IMR-90 (cell line): ENCODE measurements around the gene ATXN7L2. TPM values are rescaled to one million over a fixed set of nuclear protein-coding genes. Genes with fewer than 3 reads are reported as not detected.

Experiments
- ATAC-seq: fragments of 200-7000 bp; cut with Tn5 transposase; 2 replicates; pipeline ENCODE4 v1.9.1; 2020; ENCODE audit warnings: low read depth, mild to moderate bottlenecking, moderate library complexity
- Bru-seq: library from RNA; stranded (reverse); fragments of 400-500 nt; gene quantifications from one replicate; lab custom pipeline; 2021; lab: Mats Ljungman, UMichigan
- BruChase-seq, 2 experiments: library from RNA; stranded (reverse); fragments of 400-500 nt; gene quantifications; one replicate each; lab custom pipeline; 2021; lab: Mats Ljungman, UMichigan
- BruUV-seq: library from RNA; stranded (reverse); fragments of 400-500 nt; replicated peaks from 2 replicates; lab custom pipeline; 2021; lab: Mats Ljungman, UMichigan
- CTCF ChIA-PET: fragments of 300-600 bp; formaldehyde crosslinking; extraction: SDS; loops from one replicate; lab custom pipeline; 2021; ENCODE audit warnings: antibody characterized with exemption; lab: Yijun Ruan, JAX
- POLR2A ChIA-PET: fragments of 300-600 bp; sonication (Branson Sonifier 250); formaldehyde crosslinking; loops from one replicate; lab custom pipeline; 2022; ENCODE audit warnings: antibody characterized with exemption; ENCODE audit not compliant: unreplicated experiment; lab: Charles Lee
- DNase-seq: peaks from one replicate; pipeline ENCODE4 v3.0.0; 2013
- H2AFZ ChIP-seq: replicated peaks from 2 replicates; pipeline ENCODE3; 2013; ENCODE audit warnings: low read length, mild to moderate bottlenecking; ENCODE audit not compliant: poor library complexity
- H2AK5ac ChIP-seq: 2 replicates; pipeline ENCODE4 v1.6.1; 2013; ENCODE audit warnings: low read depth, low read length, inconsistent platforms
- H2AK9ac ChIP-seq: replicated peaks from 2 replicates; pipeline ENCODE3; 2013; ENCODE audit warnings: mild to moderate bottlenecking, low read depth, low read length, moderate library complexity; ENCODE audit not compliant: poor library complexity
- H2BK120ac ChIP-seq: 2 replicates; pipeline ENCODE4 v1.6.1; 2013; ENCODE audit warnings: low read depth, low read length, inconsistent platforms
- H2BK15ac ChIP-seq: 3 replicates; pipeline ENCODE4 v1.6.1; 2013; ENCODE audit warnings: low read depth, low read length, inconsistent platforms
- H2BK20ac ChIP-seq: 2 replicates; pipeline ENCODE4 v1.6.1; 2013; ENCODE audit warnings: low read depth, mild to moderate bottlenecking, inconsistent platforms, low read length, moderate library complexity
- H2BK5ac ChIP-seq: 2 replicates; pipeline ENCODE4 v1.6.1; 2013; ENCODE audit warnings: mild to moderate bottlenecking, low read depth, low read length, inconsistent platforms; ENCODE audit not compliant: poor library complexity, severe bottlenecking
- H3K14ac ChIP-seq: replicated peaks from 2 replicates; pipeline ENCODE4 v1.6.1; 2013; ENCODE audit warnings: low read depth, low read length, inconsistent platforms
- H3K18ac ChIP-seq: 2 replicates; pipeline ENCODE4 v1.6.1; 2013; ENCODE audit warnings: low read depth, low read length, control low read depth
- H3K23ac ChIP-seq: 2 replicates; pipeline ENCODE4 v1.6.1; 2013; ENCODE audit warnings: low read depth, low read length, inconsistent platforms
- H3K27ac ChIP-seq: 2 replicates; pipeline ENCODE4 v1.5.1; 2013; ENCODE audit warnings: mild to moderate bottlenecking, control low read depth, low read length; ENCODE audit not compliant: insufficient read depth
- H3K27me3 ChIP-seq: 2 replicates; pipeline ENCODE4 v1.6.1; 2013; ENCODE audit warnings: low read length; ENCODE audit not compliant: control insufficient read depth, insufficient read depth
- H3K36me3 ChIP-seq: 2 replicates; pipeline ENCODE4 v1.6.1; 2013; ENCODE audit warnings: low read length, mixed read lengths; ENCODE audit not compliant: control insufficient read depth, insufficient read depth
- H3K4ac ChIP-seq: 2 replicates; pipeline ENCODE4 v1.6.1; 2013; ENCODE audit warnings: low read depth, low read length, inconsistent platforms
- H3K4me1 ChIP-seq: 2 replicates; pipeline ENCODE4 v1.6.1; 2013; ENCODE audit warnings: low read length, mixed read lengths; ENCODE audit not compliant: control insufficient read depth, insufficient read depth
- H3K4me2 ChIP-seq: 2 replicates; pipeline ENCODE4 v1.6.1; 2013; ENCODE audit warnings: low read depth, mild to moderate bottlenecking, control low read depth, low read length, moderate library complexity
- H3K4me3 ChIP-seq: 2 replicates; pipeline ENCODE4 v1.5.1; 2013; ENCODE audit warnings: low read depth, mild to moderate bottlenecking, control low read depth, low read length, moderate library complexity; ENCODE audit not compliant: insufficient read depth
- H3K56ac ChIP-seq: 2 replicates; pipeline ENCODE4 v1.6.1; 2013; ENCODE audit warnings: low read length, inconsistent platforms; ENCODE audit not compliant: insufficient read depth; ENCODE audit errors: extremely low read depth
- H3K79me1 ChIP-seq, 2 experiments: 2 replicates each; pipeline ENCODE4 v1.6.1; 2013; ENCODE audit warnings: low read length in 2 of 2, inconsistent platforms in 1 of 2, low read depth in 1 of 2
- H3K9ac ChIP-seq: 2 replicates; pipeline ENCODE4 v1.6.1; 2013; ENCODE audit warnings: low read depth, low read length, control low read depth
- H3K9me1 ChIP-seq: 2 replicates; pipeline ENCODE4 v1.6.1; 2013; ENCODE audit warnings: low read length, inconsistent platforms; ENCODE audit not compliant: insufficient read depth
- H3K9me3 ChIP-seq: 2 replicates; pipeline ENCODE4 v1.6.1; 2013; ENCODE audit warnings: low read length; ENCODE audit not compliant: control insufficient read depth, insufficient read depth
- H4K20me1 ChIP-seq: 2 replicates; pipeline ENCODE4 v1.6.1; 2013; ENCODE audit warnings: low read length, inconsistent platforms; ENCODE audit not compliant: insufficient read depth
- H4K5ac ChIP-seq: 2 replicates; pipeline ENCODE4 v1.6.1; 2013; ENCODE audit warnings: mild to moderate bottlenecking, low read depth, low read length, control low read depth
- H4K8ac ChIP-seq, 2 experiments: 2 replicates each; pipeline ENCODE4 v1.6.1; 2013; ENCODE audit warnings: low read depth in 2 of 2, low read length in 2 of 2, control low read depth in 1 of 2, inconsistent platforms in 1 of 2
- H4K91ac ChIP-seq: 2 replicates; pipeline ENCODE4 v1.6.1; 2013; ENCODE audit warnings: low read depth, low read length, inconsistent platforms; ENCODE audit not compliant: insufficient read depth
- CHD1 ChIP-seq: IDR thresholded peaks from 2 replicates; pipeline ENCODE4 v1.6.1; 2012; ENCODE audit warnings: low read depth, low read length, improper control_type of control experiment
- MAFK ChIP-seq: IDR thresholded peaks from 2 replicates; pipeline ENCODE4 v1.6.1; 2012; ENCODE audit warnings: low read depth, low read length, improper control_type of control experiment
- MAZ ChIP-seq: IDR thresholded peaks from 2 replicates; pipeline ENCODE4 v1.6.1; 2012; ENCODE audit warnings: low read depth, mild to moderate bottlenecking, low read length, improper control_type of control experiment, moderate library complexity, borderline replicate concordance
- MXI1 ChIP-seq: IDR thresholded peaks from 2 replicates; pipeline ENCODE4 v1.6.1; 2012; ENCODE audit warnings: low read depth, mild to moderate bottlenecking, low read length, moderate library complexity, borderline replicate concordance
- POLR2A ChIP-seq: IDR thresholded peaks from 2 replicates; pipeline ENCODE4 v1.6.1; 2012; ENCODE audit warnings: mild to moderate bottlenecking, low read depth, low read length
- SMC3 ChIP-seq: fragments of 150-350 bp; IDR thresholded peaks from 2 replicates; pipeline ENCODE4 v1.6.1; 2016; ENCODE audit warnings: low read depth, mild to moderate bottlenecking, antibody characterized with exemption, low read length, moderate library complexity
- WGBS, 2 experiments: methylation state at CpG; one replicate each; pipeline versions ENCODE4 v1.1.5 to v1.1.7; 2013; ENCODE audit warnings: missing lambda C conversion rate in 2 of 2; ENCODE audit not compliant: insufficient read length in 1 of 2; ENCODE audit errors: extremely low coverage in 2 of 2; 5-methylcytosine and 5-hydroxymethylcytosine counted together
- dilution Hi-C: fragments of 300-500 bp; cut with HindIII; formaldehyde crosslinking; loops from one replicate; pipeline ENCODE4 v1.14.3; 2018; ENCODE audit warnings: low sequenced_read_pairs; ENCODE audit not compliant: unreplicated experiment
- in situ Hi-C: fragments of 300-500 bp; cut with MboI; formaldehyde crosslinking; loops from 3 replicates; pipeline ENCODE4 v1.14.3; 2019; ENCODE audit warnings: low sequenced_read_pairs, inconsistent platforms, mixed read lengths
- intact Hi-C: fragments of 100-400 bp; cut with micrococcal nuclease; formaldehyde crosslinking; loops from 2 replicates; pipeline ENCODE4 v1.10.0; 2022
- long read RNA-seq: library from polyadenylated mRNA; unstranded; transcript quantifications from one replicate; pipeline ENCODE4 v2.0.0, GENCODE V29; 2021; ENCODE audit not compliant: unreplicated experiment
- polyA plus RNA-seq, 3 experiments: library from polyadenylated mRNA; depleted of rRNA; stranded (reverse); fragments of >200 nt; gene quantifications; 2 replicates each; pipeline ENCODE4 v1.2.3, GENCODE V29; 2012; ENCODE audit warnings: low replicate concordance in 1 of 3
- total RNA-seq: library from RNA; depleted of rRNA; stranded (reverse); fragments of >200 nt; gene quantifications from 2 replicates; pipeline ENCODE4 v1.2.3, GENCODE V29; 2012; rRNA removed

ATXN7L2 gene
- total RNA-seq (1.3 and 1.7 TPM in 2 replicates), polyA plus RNA-seq (2012; rRNA removed) (4.8 and 6.4 TPM in 2 replicates), Bru-seq, nascent RNA (percentile 47 among the genes with signal in this experiment), BruChase-seq, experiment 1, labeled RNA remaining after a 6-hour chase (percentile 41 among the genes with signal in this experiment), BruChase-seq, experiment 2, labeled RNA remaining after a 2-hour chase (percentile 39 among the genes with signal in this experiment)
- 2.5 and 3.5 TPM in 2 replicates for polyA plus RNA-seq (2012; cell fraction: cytosol; rRNA removed)
- polyA plus RNA-seq (2012; cell fraction: nucleus; rRNA removed; ENCODE audit: low replicate concordance), result 11.5 and 22.5 TPM in 2 replicates
- long read RNA-seq, partial matches to known transcripts, result 1 of 1 reads
- long read RNA-seq, other reads (novel, unspliced or antisense), result 0 of 1 reads

GRCh38 chr1:109483672-109484518 is at the start of gene ATXN7L2:
ATXN7L2 (plus strand) TSS chr1:109483905; CDS start chr1:109483954, 49 bp downstream.
- 1% methylated on average over 38 of the region's 73 CpGs; no CpG with 5 or more reads in 1 of the 2 experiments for WGBS, 2 experiments
- H3K18ac ChIP-seq, result peak within 1 kb of the TSS; percentile 83; the same call in 1 of the 2 replicates
- H2AK5ac ChIP-seq, result peak within 1 kb of the TSS; percentile 42
- H3K4me3 ChIP-seq, result peak within 1 kb of the TSS; percentile 59
- peak within 1 kb of the TSS; percentile 95 for H2BK120ac ChIP-seq
- H4K8ac ChIP-seq, result peak within 1 kb of the TSS; percentile 93 to 95
- peak within 1 kb of the TSS; percentile 72; the same call in 1 of the 2 replicates for H2BK20ac ChIP-seq
- TF ChIP-seq MAZ (peak; percentile 69; the same call in 1 of the 2 replicates), SMC3 (no peak), MAFK (no peak), POLR2A (peak; percentile 93), MXI1 (peak; percentile 66; the same call in 1 of the 2 replicates), CHD1 (0 out of 2 replicates have a peak, but pooled peaks have one; percentile 65)
- peak within 1 kb of the TSS; percentile 97 for H3K14ac ChIP-seq
- DNase-seq (peak; percentile 89), ATAC-seq (peak; percentile 94)
- peak within 1 kb of the TSS; percentile 87 for H4K91ac ChIP-seq
- peaks cover 20% of the 10 kb centered on the region for H3K27me3 ChIP-seq
- POLR2A ChIA-PET, result interaction anchor here (0.6 kb wide), 1 partner anchor 48 kb away, joined by 3 read pairs; no protein-coding TSS in a partner anchor
- peaks cover 9% of the 10 kb centered on the region; the same call in 1 of the 2 replicates for H3K36me3 ChIP-seq
- H2AFZ ChIP-seq, result peak within 1 kb of the TSS; percentile 97
- peaks cover 9 to 22% of the 10 kb centered on the region in 2 experiments; a peak in 3 of 4 replicates for H3K79me1 ChIP-seq
- peak within 1 kb of the TSS; percentile 74 for H4K5ac ChIP-seq
- H3K9ac ChIP-seq, result peak within 1 kb of the TSS; percentile 91
- peak within 1 kb of the TSS; percentile 85; the same call in 1 of the 2 replicates for H3K23ac ChIP-seq
- TSS peak; percentile 73 for BruUV-seq
- H3K4ac ChIP-seq, result peak within 1 kb of the TSS; percentile 90
- CTCF ChIA-PET, result interaction anchor here (0.6 to 1.1 kb wide), 3 partner anchors 10 to 49 kb away, joined by 3 to 5 read pairs (median 3); partner anchors contain the start of gene CYB561D1
- peak within 1 kb of the TSS; percentile 86 for H2AK9ac ChIP-seq
- H3K9me3 ChIP-seq, result no peaks in the 10 kb centered on the region
- in situ Hi-C loops (no loop called here), dilution Hi-C loops (no loop called here), intact Hi-C loops (loop anchor here (1.0 to 5.0 kb wide), 2 partner anchors 37 to 58 kb away; partner anchors contain the start of gene PSMA5)
- peak within 1 kb of the TSS; percentile 99 for H3K27ac ChIP-seq
- H4K20me1 ChIP-seq, result no peaks in the 10 kb centered on the region
- H3K4me1 ChIP-seq, result peaks cover 9% of the 10 kb centered on the region
- H3K4me2 ChIP-seq, result peak within 1 kb of the TSS; percentile 96
- H3K56ac ChIP-seq, result peak within 1 kb of the TSS; percentile 88
- peak within 1 kb of the TSS; percentile 88; the same call in 1 of the 3 replicates for H2BK15ac ChIP-seq
- H2BK5ac ChIP-seq, result peak within 1 kb of the TSS; percentile 88
- peaks cover 8% of the 10 kb centered on the region for H3K9me1 ChIP-seq
